Measurements from ENCODE around the gene PCGF5.

GRCh38 chr10:91191584-91191919, 28.9 kb upstream of the PCGF5 start:
- TF ChIP-seq CTCF (IDR thresholded peaks at IDR 0.05; ENCODE audit: low read depth, low read length, missing input control), result no peak
- no peak for TF ChIP-seq REST (IDR thresholded peaks at IDR 0.05)
- no peak for TF ChIP-seq YY1 (IDR thresholded peaks at IDR 0.05)
- TF ChIP-seq JUND (IDR thresholded peaks at IDR 0.05), result no peak
- TF ChIP-seq MAX (IDR thresholded peaks at IDR 0.05), result no peak
- TF ChIP-seq TAF1 (conservative IDR thresholded peaks at IDR 0.05), result no peak
- TF ChIP-seq SP1 (IDR thresholded peaks at IDR 0.05), result no peak
- no peak for TF ChIP-seq RAD21 (IDR thresholded peaks at IDR 0.05)
- TF ChIP-seq GABPA (IDR thresholded peaks at IDR 0.05 in 1 of 2, conservative IDR thresholded peaks at IDR 0.05 in 1 of 2), result no peak
- no peak for TF ChIP-seq RXRA (IDR thresholded peaks at IDR 0.05)
- TF ChIP-seq EGR1 (IDR thresholded peaks at IDR 0.05; ENCODE audit: low read depth in 2 of 2), result no peak
- TF ChIP-seq FOXA1 (IDR thresholded peaks at IDR 0.05), result no peak
- no peak for TF ChIP-seq NR2F2 (IDR thresholded peaks at IDR 0.05)
- no peak for TF ChIP-seq ZBTB33 (IDR thresholded peaks at IDR 0.05)

Measured in liver (tissue), 3 donors.